GM19023 (cell line): Measurements from ENCODE around the gene RBPJ.

ENCODE experiments used
- ATAC-seq: cut with Tn5 transposase; IDR thresholded peaks from one replicate; pipeline ENCODE4 v1.9.1; 2021; ENCODE audit warnings: mild to moderate bottlenecking, moderate library complexity; ENCODE audit not compliant: unreplicated experiment

The RBPJ gene

GRCh38 chr4:26320538-26321372 lies at the start of gene RBPJ:
Gene RBPJ, plus strand, starts transcription at chr4:26321014. Its CDS starts 15 bp downstream, at chr4:26321029.
- ATAC-seq = peak; percentile 28

GRCh38 chr4:26271703-26272102 lies 49.1 kb upstream of the RBPJ start:
- ATAC-seq = no peak

GRCh38 chr4:26272654-26273615 lies 47.9 kb upstream of the RBPJ start:
- no peak for ATAC-seq

- no peak for ATAC-seq
These were observed 47.2 kb upstream of the RBPJ start for GRCh38 chr4:26273616-26273980.

- no peak for ATAC-seq
These were observed 45.5 kb upstream of the RBPJ start for GRCh38 chr4:26275281-26275680.

- no peak for ATAC-seq
These were observed 41.4 kb upstream of the RBPJ start for GRCh38 chr4:26279446-26279845.

GRCh38 chr4:26281881-26282280 lies 38.9 kb upstream of the RBPJ start:
- no peak for ATAC-seq

GRCh38 chr4:26284536-26284935 lies 36.3 kb upstream of the RBPJ start:
- ATAC-seq = no peak

- no peak for ATAC-seq
These were observed 35.5 kb upstream of the RBPJ start for GRCh38 chr4:26285272-26285671.

GRCh38 chr4:26287756-26288155 lies 33.1 kb upstream of the RBPJ start:
- no peak for ATAC-seq

- peak; percentile 78 for ATAC-seq
These were observed 32.4 kb upstream of the RBPJ start for GRCh38 chr4:26288355-26288909.

GRCh38 chr4:26289401-26289800 lies 31.4 kb upstream of the RBPJ start:
- ATAC-seq = no peak

GRCh38 chr4:26290321-26290720 lies 30.5 kb upstream of the RBPJ start:
- ATAC-seq = no peak

- ATAC-seq = no peak
These were observed 25.9 kb upstream of the RBPJ start for GRCh38 chr4:26294904-26295303.

GRCh38 chr4:26296021-26296420 lies 24.8 kb upstream of the RBPJ start:
- no peak for ATAC-seq

GRCh38 chr4:26296514-26296913 lies 24.3 kb upstream of the RBPJ start:
- no peak for ATAC-seq

GRCh38 chr4:26297219-26297618 lies 23.6 kb upstream of the RBPJ start:
- no peak for ATAC-seq

- ATAC-seq = no peak
These were observed 22.4 kb upstream of the RBPJ start for GRCh38 chr4:26298198-26298947.

- peak; percentile 58 for ATAC-seq
These were observed 21.4 kb upstream of the RBPJ start for GRCh38 chr4:26299254-26299882.
